Measurements from ENCODE around the gene KCNT1.

KCNT1 gene

DNA sequence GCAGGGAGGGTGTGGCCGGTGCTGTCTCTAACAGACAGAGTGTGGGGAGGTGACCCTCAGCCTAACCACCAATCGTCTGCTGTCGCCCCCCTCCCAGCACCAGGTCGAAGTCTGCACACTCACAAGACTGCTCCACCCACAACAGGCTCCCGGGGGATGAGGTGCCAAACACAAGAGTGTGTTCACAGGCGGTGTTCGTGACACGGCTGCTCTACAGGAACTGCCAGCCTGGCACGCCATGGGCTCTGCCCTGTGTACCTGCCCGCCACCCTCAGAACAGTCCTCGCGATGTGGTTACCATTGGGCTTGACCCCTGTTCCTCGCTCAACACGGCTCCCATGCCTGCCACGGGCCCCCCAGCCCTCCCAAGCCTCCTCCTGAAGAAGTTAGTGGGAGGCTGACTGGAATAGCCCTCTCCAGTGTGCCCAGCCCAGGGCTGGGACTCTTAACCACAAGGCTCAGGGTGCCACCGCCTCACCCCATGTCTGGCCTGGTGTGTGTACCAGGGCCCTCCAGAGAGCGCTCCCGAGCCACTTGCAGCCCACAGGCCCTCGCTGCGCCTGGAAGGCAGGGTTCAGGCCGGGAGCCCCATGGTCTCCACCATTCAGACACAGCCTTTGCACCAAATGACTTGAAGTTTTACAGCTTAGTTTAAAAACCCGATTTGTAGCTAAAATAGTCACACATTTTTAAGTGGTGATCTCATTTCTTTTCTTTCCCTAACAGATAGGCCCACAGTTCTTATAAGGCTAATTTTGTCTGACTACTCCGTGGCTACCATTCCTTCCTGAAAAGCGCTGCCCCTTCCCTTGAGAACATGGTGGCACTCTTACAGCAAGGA, 102.8 kb downstream of the KCNT1 start:
- no peak for DNase-seq

DNA sequence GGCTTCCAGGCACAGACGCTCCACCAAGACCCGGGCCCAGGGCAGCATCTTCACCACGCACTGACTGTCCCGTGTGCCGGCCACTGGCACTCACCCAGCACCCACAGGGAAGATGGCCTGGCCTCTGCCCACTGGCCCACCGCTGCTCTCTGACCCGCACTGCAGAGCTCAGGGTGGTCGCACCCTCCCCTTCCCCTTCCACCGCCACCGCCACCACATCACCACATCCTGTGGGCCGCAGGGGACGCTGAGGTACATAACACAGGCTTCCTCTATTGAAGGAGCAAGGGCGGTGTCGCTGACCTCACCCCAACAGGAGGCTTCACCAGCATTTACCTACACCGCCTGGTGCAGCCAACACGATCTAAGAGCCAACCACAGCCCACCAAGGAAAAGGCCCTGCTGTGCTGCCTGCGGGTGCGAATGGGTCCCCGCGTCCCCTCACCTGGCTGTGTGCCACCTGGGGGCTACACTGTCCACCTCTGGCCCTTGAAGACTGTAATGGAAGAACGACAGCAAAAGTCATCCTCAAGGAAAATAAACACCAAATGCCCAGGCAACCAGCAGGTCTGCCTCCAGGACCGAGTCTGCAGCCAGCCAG, 103.5 kb downstream of the KCNT1 start:
- no peak for DNase-seq

DNA sequence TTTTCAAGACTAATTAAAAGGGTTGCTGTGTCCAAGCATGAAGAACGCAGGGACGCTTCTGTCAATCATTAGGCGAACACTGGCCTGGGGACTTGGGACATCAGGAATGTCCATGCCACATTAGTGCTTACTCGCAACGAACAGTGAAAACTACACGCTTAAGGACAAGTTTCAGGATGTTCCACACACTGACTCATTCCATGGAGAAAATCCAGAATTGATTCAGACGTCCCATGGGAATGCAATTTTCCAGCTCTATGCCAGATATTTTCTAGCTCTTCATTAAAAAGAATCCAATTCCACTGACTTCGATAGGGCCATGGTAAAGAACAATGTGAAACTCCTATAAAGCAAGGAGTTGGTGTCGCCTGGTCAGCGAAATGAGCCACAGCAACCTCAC, 107.2 kb downstream of the KCNT1 start:
- DNase-seq: no peak

DNA sequence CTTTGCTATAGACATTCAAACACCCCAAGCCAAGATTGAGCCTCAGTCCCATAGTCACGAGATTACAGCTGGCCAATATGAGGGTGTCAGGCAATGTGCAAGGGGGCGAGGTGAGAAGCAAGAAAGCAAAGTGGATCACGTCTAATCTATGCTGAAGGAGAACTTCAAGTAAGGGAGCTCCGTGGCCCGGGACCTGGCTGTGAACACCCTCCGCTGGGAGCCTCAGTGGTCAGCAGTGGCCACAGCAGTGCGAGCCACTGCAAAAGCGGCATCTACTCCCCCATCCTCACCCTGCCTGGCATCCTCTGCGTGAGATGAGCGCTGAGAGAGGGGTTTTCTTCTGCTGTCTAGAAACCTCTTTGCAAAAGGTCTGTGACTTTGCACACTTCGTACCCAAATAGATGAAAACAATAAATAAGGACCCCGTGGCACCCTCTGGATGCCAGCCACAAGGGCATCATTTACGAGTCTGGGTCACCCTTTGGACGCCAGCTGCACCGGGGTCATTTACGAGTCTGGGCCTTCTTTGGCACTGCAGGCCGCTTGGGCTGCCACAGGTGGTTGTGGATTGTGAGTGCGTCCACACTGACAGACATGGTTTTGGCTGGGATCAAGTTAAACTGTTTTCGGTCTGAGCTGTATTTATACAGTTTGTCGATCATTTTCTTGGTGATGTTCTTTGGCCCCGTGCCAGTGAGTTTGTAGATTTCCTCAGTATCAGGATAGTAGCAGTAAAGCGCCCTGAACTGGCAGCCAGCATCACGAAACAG, 109.0 kb downstream of the KCNT1 start:
- DNase-seq: no peak

DNA sequence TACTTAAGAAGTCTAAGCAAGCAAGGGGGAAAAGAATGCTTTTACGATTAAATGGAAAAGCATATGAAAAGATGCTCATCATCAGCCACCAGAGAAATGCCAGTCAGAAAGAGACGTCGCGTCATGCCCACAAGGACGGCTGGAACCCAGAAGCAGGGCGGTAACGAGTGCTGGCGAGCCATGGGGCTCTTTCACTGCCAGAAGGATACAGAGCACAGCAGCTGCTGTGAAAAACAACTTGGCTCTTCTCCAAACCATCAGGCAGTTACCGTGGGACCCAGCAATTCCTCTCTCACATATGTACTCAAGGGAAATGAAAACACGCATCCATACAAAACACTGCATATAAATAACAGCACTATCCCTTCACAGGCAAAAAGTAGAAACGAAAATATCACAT, 109.8 kb downstream of the KCNT1 start:
- no peak for DNase-seq

DNA sequence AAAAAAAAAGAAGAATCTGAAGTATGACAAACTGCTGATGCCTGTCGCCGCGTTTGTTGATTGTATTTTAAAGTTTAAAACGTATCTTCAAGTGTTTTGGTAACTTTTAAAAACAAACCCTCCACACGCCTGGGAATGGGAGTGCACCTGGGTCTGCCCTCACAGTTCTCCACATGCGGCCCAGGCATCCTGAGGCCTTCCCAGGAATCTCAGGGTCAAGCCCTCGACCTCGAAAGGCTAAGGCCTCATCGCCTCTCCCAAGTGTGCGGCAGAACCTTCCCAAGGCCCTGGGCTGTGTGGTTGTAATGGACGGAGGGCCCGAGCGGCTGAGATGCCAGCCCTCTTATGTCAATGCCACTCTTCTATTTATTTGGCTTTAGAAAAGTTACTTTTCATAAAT, 111.0 kb downstream of the KCNT1 start:
- no peak for DNase-seq

DNA sequence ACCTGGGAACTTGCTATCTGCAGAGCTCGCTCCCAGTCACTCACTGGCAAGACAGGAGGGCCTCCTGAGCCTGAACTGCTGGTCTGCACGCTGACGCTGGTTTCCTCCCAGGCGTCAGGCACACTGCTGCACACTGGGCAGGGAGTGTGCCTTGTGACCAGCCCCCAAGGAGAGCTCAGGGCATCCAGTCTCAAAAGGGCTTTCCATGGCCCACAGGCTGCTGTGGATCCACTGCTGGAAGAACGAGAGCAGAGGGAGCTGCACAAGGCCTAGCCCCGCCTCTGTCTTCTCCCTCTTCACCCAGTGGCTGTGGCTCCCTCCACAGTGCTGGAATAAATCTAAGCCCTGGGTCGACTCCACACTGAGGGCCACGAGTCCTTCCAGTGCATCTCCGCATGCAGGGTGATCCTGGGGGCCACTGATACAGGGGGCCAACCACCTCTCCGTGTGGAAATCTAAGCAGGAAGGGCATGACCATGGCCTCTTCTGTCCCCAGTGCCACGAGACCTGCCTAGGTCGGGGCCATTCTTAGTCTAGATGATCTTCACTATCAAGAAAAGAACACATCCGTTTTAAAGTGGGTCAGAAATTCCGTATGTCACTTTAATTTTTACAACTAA, 111.8 kb downstream of the KCNT1 start:
- DNase-seq: no peak

DNA sequence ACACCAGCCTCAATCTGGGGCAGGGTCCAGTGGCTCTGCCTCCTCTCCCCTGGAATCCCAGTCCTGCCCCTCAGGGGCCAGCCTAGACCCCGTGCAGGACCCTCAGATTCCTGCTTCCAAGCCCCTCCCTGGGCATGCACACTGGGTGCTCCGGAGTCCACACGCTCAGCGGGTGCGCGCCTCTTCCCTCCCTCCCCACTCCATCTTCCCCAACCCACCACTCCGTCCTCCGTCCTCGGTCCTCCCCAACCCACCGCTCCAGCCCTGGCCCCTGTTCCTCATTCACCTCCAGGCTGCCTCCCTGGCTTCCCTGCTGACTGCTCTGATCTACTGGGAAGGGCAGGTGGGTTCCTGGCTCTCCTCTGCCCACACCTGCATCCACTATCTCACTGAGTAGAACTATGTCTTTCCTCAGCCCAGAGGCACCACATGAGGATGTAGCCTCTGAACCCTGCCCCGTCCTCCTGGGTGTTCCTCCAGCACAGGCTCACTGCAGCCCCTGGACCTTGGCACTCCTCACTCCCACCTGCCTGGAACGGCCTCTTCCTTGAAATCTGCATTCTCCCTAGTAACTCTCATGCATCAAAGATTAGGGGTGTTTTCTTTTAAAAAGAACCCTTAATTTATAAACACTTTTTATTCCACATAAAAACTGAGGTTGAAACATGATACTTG, 112.6 kb downstream of the KCNT1 start:
- no peak for DNase-seq

DNA sequence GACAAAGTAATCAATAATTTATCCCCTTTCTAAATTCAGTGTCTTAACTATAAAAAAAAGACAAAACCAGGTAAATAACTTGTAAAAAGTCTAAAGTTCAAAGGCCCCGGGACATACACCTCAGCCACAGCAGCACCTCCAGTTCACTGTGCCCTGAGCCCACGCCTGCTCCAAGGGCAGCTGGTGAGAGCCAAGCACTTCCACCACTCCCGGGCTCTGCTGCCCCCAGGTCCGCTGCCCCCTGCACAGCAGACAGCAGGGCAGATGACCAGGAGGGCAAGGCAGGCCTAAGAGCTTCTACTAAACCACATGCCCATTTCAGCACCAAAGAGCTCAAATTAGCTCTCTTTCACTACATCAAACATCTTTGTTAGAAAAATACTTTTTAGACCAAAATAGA, 113.4 kb downstream of the KCNT1 start:
- no peak for DNase-seq

DNA sequence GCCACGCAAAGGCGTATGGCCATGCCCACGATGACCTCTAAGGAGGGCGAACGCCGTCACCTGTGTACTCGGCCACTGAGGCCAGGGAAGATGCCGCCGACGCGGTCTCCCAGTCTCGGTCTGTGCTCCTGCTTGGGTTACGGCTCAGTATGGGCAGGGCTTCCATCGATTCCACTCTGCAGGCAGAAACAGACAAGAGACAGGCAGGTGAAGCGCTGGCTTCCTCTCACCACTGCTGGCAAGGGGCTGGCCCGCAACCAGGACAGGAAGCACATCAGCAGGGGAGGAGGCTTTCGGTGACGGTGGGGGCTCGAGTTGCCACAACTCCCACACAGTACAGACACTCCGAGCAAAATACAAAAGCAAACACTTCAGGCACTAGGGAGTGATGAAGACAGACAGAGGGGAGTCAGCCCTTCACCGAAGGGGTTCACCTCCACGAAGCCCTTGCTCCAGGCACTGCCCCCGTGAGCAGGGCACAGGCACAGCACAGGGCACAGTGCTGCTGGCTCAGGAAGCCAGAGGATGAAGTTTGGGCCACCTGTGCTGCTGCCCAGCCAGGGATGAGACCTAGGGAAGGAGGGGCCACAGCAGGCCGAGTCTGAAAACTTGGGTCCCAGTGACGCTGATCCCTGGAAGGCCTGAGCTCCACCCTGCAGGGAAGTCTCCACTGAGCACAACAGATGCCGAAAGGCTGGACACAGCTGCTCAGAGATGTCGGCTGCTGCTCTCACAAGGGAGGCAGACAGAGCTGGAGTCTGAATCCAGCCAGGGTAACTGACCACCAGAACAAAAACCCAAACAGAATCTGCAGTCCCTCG, 114.1 kb downstream of the KCNT1 start:
- DNase-seq: no peak

DNA sequence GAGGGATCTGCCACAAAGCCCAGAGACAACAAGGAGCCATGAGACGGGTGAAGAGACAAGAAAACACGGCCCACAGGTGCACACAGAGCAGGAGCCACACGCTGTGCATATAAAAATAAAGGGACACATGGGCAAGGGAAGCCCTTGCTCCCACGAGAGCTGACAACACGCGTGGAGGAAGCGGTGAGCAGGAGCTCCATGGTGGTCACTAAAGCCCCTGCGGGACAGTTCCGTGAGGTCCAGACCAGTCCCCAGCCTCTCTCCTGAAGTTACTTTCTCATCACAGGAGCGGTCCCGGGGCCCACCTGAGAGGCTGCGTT, 114.6 kb downstream of the KCNT1 start:
- no peak for DNase-seq

DNA sequence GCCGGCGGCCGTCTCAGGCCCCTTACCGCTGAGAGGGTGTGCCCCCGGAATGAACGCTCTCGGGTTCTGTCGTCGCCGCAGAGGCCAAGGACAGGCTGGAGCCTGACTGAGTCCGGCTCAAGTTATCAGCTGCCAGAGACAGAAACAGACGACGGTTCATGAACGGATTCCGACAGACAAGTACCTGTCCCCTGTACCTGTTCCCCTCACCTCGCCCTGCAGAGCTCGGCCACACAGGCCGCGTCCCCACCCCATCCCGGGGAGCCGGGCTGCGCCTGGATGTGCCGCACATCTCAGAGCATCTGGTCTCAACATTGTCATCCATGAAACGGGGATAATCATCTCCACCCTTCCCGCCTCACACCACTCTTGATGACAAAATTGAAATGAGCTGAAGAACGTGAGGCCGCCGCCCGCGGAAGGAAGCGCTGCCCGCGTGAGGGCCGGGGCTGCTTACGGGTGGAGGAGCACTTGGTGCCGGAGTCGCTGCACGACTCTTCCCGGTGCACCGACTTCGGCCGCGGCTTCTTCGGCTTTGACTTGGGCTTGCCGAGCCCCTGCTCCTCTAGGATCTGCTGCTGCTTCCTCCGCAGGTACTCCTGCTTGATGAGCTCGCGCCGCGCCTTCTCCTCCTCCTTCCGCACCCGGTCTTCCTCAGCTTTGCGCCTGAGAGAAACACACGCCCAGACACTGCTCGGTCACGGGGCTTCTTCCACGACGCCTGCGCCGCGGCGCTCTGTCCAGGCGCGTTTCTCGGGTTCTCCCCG, 116.1 kb downstream of the KCNT1 start:
- no peak for DNase-seq

DNA sequence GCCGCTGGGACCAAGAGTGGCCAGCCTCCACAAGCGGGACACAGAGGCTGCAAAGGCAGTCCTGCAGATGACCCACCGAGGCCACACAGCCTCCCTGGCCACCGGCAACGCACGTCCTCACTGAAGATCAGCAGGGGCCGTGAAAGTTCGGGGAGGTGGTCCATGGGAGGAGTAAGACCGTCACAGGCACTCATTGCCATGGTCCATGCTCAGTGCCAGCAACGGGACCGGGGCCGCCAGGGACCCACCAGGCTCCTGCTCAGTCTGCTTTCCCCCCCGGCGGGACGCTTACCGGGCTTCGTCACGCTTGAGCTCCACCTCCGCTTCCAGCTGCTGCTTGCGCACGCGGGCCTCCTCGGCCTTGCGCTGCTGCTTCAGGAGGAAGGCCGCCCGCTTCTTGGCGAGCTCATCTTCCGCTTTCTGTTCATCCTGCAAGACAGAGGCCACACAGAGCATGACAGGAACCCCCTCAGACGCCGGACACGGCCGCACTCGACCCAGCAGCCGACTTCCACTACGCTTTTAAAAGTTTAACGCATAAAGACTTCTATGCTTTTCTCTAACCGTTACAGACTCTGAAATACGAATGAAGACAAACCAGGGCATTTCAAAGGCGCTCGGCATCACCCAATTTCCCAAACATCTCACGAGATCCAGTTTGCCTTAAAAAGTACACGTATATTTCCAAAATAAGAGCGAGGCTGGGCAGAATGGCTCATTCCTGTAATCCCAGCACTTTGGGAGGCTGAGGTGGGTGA, 116.9 kb downstream of the KCNT1 start:
- no peak for DNase-seq

DNA sequence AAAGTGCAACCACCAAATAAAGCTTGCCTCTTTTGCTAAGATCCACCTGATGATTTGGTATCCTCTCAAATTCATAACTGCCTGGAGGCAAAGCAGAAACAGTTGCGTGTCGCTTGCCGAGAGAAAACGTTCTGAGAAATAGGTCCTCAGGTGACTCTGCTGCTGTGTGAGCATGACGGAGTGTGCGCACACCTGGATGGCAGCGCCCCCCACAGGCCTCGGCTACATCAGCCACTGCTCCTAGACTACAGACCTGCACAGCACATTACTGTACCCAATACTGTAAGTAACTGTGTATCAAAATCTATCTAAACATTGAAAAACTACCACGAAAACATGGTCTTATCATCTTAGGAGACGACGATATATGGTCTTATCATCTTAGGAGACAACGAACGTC, 117.9 kb downstream of the KCNT1 start:
- no peak for DNase-seq

DNA sequence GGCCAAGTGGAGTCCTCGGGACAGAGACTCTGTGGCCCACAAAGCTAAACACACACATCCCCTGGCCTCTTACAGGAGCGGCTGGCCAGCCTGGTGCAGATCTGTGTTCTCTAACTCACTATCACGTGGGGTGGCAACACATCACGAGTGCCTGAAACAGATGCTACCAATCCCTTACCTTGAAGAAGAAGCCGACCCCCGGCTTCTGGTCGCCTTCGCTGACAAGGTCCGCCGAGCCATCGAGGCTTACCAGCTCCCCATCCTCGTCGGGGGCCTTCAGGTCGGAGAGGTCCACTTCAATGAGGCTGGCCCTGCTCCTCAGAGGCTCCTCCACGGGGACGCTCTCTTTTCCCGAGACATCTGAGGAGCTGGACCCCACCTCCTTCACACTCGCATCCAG, 118.7 kb downstream of the KCNT1 start:
- DNase-seq: no peak

DNA sequence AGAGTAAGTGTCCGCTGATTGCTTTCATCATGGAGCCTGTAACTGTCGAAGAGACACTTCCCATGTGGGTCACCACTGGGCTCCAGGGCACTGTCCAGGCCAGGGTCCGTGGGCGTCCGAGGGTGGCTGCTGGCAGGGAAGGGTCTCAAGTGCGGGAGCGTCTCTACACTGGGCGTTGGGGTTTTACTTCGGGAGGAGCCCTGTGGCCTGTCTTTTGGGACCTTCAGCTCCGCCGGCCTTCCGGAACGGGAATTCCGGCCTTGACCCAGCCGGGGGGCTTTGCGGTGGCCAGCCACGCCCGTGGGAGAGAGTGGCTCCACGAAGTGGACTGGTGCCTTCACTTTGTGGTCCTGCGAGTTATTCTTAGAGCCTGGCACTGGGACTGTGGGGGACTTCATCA, 119.1 kb downstream of the KCNT1 start:
- DNase-seq: no peak

DNA sequence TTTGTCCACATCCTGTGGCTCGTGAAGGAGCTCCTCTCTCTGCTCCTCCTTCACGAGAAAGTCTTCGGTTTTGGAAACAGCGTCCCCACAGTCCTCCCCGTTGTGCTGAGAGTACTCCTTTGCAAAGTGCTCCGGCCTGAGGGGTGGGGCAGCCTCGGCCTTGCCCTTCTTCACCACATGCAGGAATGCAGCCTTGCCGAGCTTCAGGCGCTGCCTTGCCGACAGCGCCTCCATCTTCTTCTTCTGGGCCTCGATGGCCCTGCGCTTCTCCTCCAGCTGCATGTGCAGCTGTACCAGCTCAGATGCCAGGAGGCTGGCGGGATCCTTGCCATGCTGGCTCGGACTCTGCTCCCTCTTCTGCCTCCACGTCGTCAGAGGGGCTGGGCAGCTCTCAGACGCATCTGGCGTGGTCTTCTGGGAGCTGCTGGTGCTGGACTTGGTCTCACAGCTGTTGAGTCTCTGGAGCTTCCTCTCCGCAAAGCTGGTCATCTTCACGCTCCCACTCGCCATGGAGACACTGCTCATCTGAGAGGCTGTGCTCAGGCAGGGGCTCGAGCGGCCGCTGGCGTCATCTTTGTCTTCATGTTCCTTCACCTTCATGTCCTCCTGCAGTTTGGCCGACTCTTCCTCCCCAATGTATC, 119.9 kb downstream of the KCNT1 start:
- DNase-seq: no peak

DNA sequence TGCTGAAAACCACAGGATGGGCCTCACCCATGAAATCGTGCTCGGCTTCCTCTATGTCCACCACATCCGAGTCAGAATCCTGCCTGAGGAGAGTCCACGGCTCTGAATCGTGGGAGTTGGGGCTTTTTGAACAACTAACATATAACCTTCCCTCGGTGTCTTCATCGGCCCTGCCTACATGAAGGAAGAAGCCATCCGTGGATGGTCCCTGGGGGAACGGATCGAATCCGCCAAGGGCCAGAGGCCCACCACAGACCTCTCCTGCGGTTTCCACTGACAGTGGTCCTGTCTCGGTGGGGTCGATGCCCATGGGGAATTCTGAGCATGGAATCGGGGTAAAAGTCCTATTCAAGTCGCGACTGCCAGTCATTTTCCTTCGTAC, 120.4 kb downstream of the KCNT1 start:
- DNase-seq: no peak

DNA sequence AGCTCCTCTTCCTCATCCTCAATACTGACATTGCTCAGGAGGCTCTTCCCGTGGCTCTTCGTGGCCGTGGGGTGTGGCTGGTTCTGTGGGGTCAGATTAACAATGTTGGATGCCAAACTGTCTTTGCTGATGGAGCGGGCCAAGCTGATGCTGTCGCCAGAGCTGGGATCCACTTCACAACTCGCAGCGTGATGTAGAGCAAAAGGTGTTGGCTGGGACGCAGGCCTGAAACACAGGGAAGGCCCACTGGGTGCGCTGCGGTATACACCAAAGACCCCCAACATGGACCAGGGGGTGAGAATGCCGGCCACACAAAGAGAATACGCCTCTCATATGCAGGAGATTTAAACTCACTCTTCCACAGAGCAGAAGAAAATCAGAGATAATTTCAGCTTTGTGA, 121.1 kb downstream of the KCNT1 start:
- DNase-seq: no peak

Data from activated naive CD4-positive, alpha-beta T cell (primary cell).